ENCODE data around the gene SNX5. TPM values are rescaled to one million over a fixed set of nuclear protein-coding genes. Genes with fewer than 3 reads are reported as not detected.
A peak's percentile ranks its signal among the peaks of the same experiment; 100 is the strongest.

The SNX5 gene
- total RNA-seq, 2 experiments from 2014 or later: 204 to 274 TPM

- Histone ChIP-seq H3K4me3 (ENCODE audit: low read depth, low read length, poor library complexity, severe bottlenecking) (no peak overlapping the region), H2AFZ (ENCODE audit: low read length) (no peak overlapping the region), H3K9me3 (ENCODE audit: low read length) (no peaks in the 10 kb centered on the region), H3K36me3 (ENCODE audit: insufficient read depth, low read length) (peaks cover 66% of the 10 kb centered on the region), H4K20me1 (ENCODE audit: insufficient read depth, low read length) (peaks cover 46% of the 10 kb centered on the region), H3K27ac (ENCODE audit: low read depth, low read length, poor library complexity, severe bottlenecking) (no peak overlapping the region), H3K4me2 (ENCODE audit: low read length) (no peak overlapping the region), H3K4me1 (ENCODE audit: insufficient read depth, low read length, poor library complexity, severe bottlenecking) (peaks cover 73% of the 10 kb centered on the region), H3K79me2 (ENCODE audit: insufficient read depth, low read depth, low read length) (peaks cover 26% of the 10 kb centered on the region; the same call in 1 of the 2 replicates), H3K9me2 (ENCODE audit: insufficient read depth, low read length) (no peaks in the 10 kb centered on the region)
- TF ChIP-seq EZH2phosphoT487 (IDR thresholded peaks at IDR 0.05; ENCODE audit: borderline replicate concordance, low read depth, low read length): no peak
- BruUV-seq (replicated peaks): no TSS peak
- CTCF ChIA-PET (ENCODE audit: unreplicated experiment): no interaction called here
- POLR2A ChIA-PET: no interaction called here
- DNase-seq (ENCODE audit: low spot score): no peak
- intact Hi-C loops (cut with micrococcal nuclease; ENCODE audit: unreplicated experiment): loop anchor here (5.0 kb wide), 1 partner anchor 84 kb away; no protein-coding TSS in a partner anchor
These were observed 27.3 kb downstream of the SNX5 start for GRCh38 chr20:17941087-17941825.

- Histone ChIP-seq H3K9me3 (ENCODE audit: low read length) (no peaks in the 10 kb centered on the region), H4K20me1 (ENCODE audit: insufficient read depth, low read length) (peaks cover 38% of the 10 kb centered on the region), H3K4me1 (ENCODE audit: insufficient read depth, low read length, poor library complexity, severe bottlenecking) (peaks cover 65% of the 10 kb centered on the region), H3K79me2 (ENCODE audit: insufficient read depth, low read depth, low read length) (peaks cover 18% of the 10 kb centered on the region; the same call in 1 of the 2 replicates), H3K27ac (ENCODE audit: low read depth, low read length, poor library complexity, severe bottlenecking) (peak overlapping the region; percentile 16), H3K4me3 (ENCODE audit: low read depth, low read length, poor library complexity, severe bottlenecking) (no peak overlapping the region), H3K4me2 (ENCODE audit: low read length) (no peak overlapping the region), H3K9me2 (ENCODE audit: insufficient read depth, low read length) (no peaks in the 10 kb centered on the region), H3K36me3 (ENCODE audit: insufficient read depth, low read length) (peaks cover 57% of the 10 kb centered on the region), H2AFZ (ENCODE audit: low read length) (no peak overlapping the region)
- BruUV-seq (replicated peaks): no TSS peak
- intact Hi-C loops (cut with micrococcal nuclease; ENCODE audit: unreplicated experiment): loop anchor here (5.0 kb wide), 1 partner anchor 83 kb away; no protein-coding TSS in a partner anchor
- ChIA-PET POLR2A (interaction anchor here (0.6 kb wide), 1 partner anchor 45 kb away, joined by 5 read pairs; no protein-coding TSS in a partner anchor), CTCF (ENCODE audit: unreplicated experiment) (interaction anchor here (1.4 to 1.5 kb wide), 2 partner anchors 18 to 23 kb away, joined by 3 read pairs; no protein-coding TSS in a partner anchor)
- DNase-seq (ENCODE audit: low spot score): no peak
- TF ChIP-seq EZH2phosphoT487 (IDR thresholded peaks at IDR 0.05; ENCODE audit: borderline replicate concordance, low read depth, low read length) (no peak), CTCF (conservative IDR thresholded peaks at IDR 0.05; ENCODE audit: low read length) (no peak)
These were observed 28.2 kb downstream of the SNX5 start for GRCh38 chr20:17940224-17940971.

GRCh38 chr20:17939622-17940223, 28.9 kb downstream of the SNX5 start:
- Histone ChIP-seq H3K27ac (ENCODE audit: low read depth, low read length, poor library complexity, severe bottlenecking) (peak overlapping the region; percentile 16), H2AFZ (ENCODE audit: low read length) (no peak overlapping the region), H3K79me2 (ENCODE audit: insufficient read depth, low read depth, low read length) (peaks cover 11% of the 10 kb centered on the region; the same call in 1 of the 2 replicates), H4K20me1 (ENCODE audit: insufficient read depth, low read length) (peaks cover 31% of the 10 kb centered on the region), H3K4me1 (ENCODE audit: insufficient read depth, low read length, poor library complexity, severe bottlenecking) (peaks cover 58% of the 10 kb centered on the region), H3K4me2 (ENCODE audit: low read length) (no peak overlapping the region), H3K9me3 (ENCODE audit: low read length) (no peaks in the 10 kb centered on the region), H3K9me2 (ENCODE audit: insufficient read depth, low read length) (no peaks in the 10 kb centered on the region), H3K36me3 (ENCODE audit: insufficient read depth, low read length) (peaks cover 50% of the 10 kb centered on the region), H3K4me3 (ENCODE audit: low read depth, low read length, poor library complexity, severe bottlenecking) (no peak overlapping the region)
- ChIA-PET POLR2A (interaction anchor here (0.6 to 0.7 kb wide), 3 partner anchors 16 to 55 kb away, joined by 3 to 5 read pairs (median 3); no protein-coding TSS in a partner anchor), CTCF (ENCODE audit: unreplicated experiment) (interaction anchor here (1.0 to 1.5 kb wide), 3 partner anchors 19 to 257 kb away, joined by 3 read pairs; no protein-coding TSS in a partner anchor)
- BruUV-seq (replicated peaks): no TSS peak
- TF ChIP-seq CTCF (conservative IDR thresholded peaks at IDR 0.05; ENCODE audit: low read length): no peak
- TF ChIP-seq EZH2phosphoT487 (IDR thresholded peaks at IDR 0.05; ENCODE audit: borderline replicate concordance, low read depth, low read length): no peak
- no peak for DNase-seq (ENCODE audit: low spot score)
- intact Hi-C loops (cut with micrococcal nuclease; ENCODE audit: unreplicated experiment): loop anchor here (1.0 to 5.0 kb wide), 5 partner anchors 57 to 434 kb away; partner anchors contain the start of gene RRBP1

Data from OCI-LY7 (cell line).